ENCODE data around the gene ACSM3. TPM values are rescaled to one million over a fixed set of nuclear protein-coding genes. Genes with fewer than 3 reads are reported as not detected.

ACSM3 gene
- total and polyA plus RNA-seq, 2 donors (not counting 3 experiments of a cell fraction or from before 2014, with no cell fraction given) = 23.7 to 37.3 TPM

- ChIA-PET POLR2A (interaction anchor here (0.5 kb wide), 1 partner anchor 33 kb away, joined by 8 read pairs; no protein-coding TSS in a partner anchor), CTCF (interaction anchor here (0.8 to 2.8 kb wide), 7 partner anchors 11 to 834 kb away, joined by 3 to 12 read pairs (median 3); no protein-coding TSS in a partner anchor)
- no peaks in the 10 kb centered on the region for H3K9me1 ChIP-seq (replicated peaks; ENCODE audit: control insufficient read depth, extremely low read depth, insufficient read depth, low read length)
- H3K27ac ChIP-seq (ENCODE audit: insufficient read depth, low read depth, low read length) = peak overlapping the region; percentile 74
- BruUV-seq (replicated peaks) = TSS peak; percentile 53
- FAIRE-seq (peak; percentile 91), DNase-seq (ENCODE audit: low read depth, low spot score) (peak; percentile 85)
- peak overlapping the region; percentile 97 for H2AFZ ChIP-seq (ENCODE audit: low read depth, low read length)
- intact Hi-C loops (cut with micrococcal nuclease) = loop anchor here (1.0 to 5.0 kb wide), 3 partner anchors 65 to 342 kb away; partner anchors contain the start of genes DCUN1D3, ERI2, LYRM1 and REXO5
- TF ChIP-seq POLR2A (IDR thresholded peaks at IDR 0.05; ENCODE audit: low read depth, low read length) (peak; percentile 43), MYC (IDR thresholded peaks at IDR 0.05; ENCODE audit: low read depth, low read length) (no peak)
- peaks cover 2% of the 10 kb centered on the region for H4K20me1 ChIP-seq (replicated peaks; ENCODE audit: control insufficient read depth, extremely low read depth, insufficient read depth, low read length)
- no peaks in the 10 kb centered on the region for H3K27me3 ChIP-seq (ENCODE audit: control insufficient read depth in 2 of 2, insufficient read depth in 2 of 2, low read length in 2 of 2)
- peaks cover 14 to 24% of the 10 kb centered on the region in 2 experiments for H3K36me3 ChIP-seq (ENCODE audit: control insufficient read depth in 2 of 2, extremely low read depth in 1 of 2, insufficient read depth in 2 of 2, low read length in 2 of 2)
- peaks cover 10% of the 10 kb centered on the region for H3K4me1 ChIP-seq (ENCODE audit: control insufficient read depth, extremely low read depth, insufficient read depth, low read length)
- dilution Hi-C loops (cut with MboI; ENCODE audit: extremely low pct_ligation_motif_present, low sequenced_read_pairs) = no loop called here
- peaks cover 26% of the 10 kb centered on the region for H3K79me2 ChIP-seq (ENCODE audit: control insufficient read depth, insufficient read depth, low read length)
- H3K4me3 ChIP-seq (replicated peaks in 1 of 3; ENCODE audit: insufficient read depth in 1 of 3, low read depth in 1 of 3, low read length in 3 of 3) = peak overlapping the region; percentile 37 to 98 (median 91)
- H3K9ac ChIP-seq (replicated peaks; ENCODE audit: extremely low read depth, insufficient read depth, low read length) = peak overlapping the region; percentile 91
- H3K4me2 ChIP-seq (ENCODE audit: insufficient read depth, low read length) = peak overlapping the region; percentile 98
- H3K9me3 ChIP-seq (replicated peaks; ENCODE audit: control insufficient read depth, insufficient read depth, low read length) = no peaks in the 10 kb centered on the region
These were observed 22.8 kb upstream of the ACSM3 start for GRCh38 chr16:20740901-20741521.

- peak within 1 kb of the TSS; percentile 74 for H3K27ac ChIP-seq (ENCODE audit: insufficient read depth, low read depth, low read length)
- peak within 1 kb of the TSS; percentile 91 for H3K9ac ChIP-seq (replicated peaks; ENCODE audit: extremely low read depth, insufficient read depth, low read length)
- BruUV-seq (replicated peaks) = TSS peak; percentile 17
- ChIA-PET POLR2A (interaction anchor here (1.0 kb wide), 1 partner anchor 22 kb away, joined by 3 read pairs; the partner anchor contains the start of gene ACSM3), CTCF (interaction anchor here (0.6 to 1.4 kb wide), 5 partner anchors 32 to 834 kb away, joined by 3 read pairs; no protein-coding TSS in a partner anchor)
- FAIRE-seq (peak; percentile 91), DNase-seq (ENCODE audit: low read depth, low spot score) (peak; percentile 95)
- intact Hi-C loops (cut with micrococcal nuclease) = loop anchor here (1.0 to 5.0 kb wide), 3 partner anchors 65 to 342 kb away; partner anchors contain the start of genes DCUN1D3, ERI2, LYRM1 and REXO5
- H3K9me1 ChIP-seq (replicated peaks; ENCODE audit: control insufficient read depth, extremely low read depth, insufficient read depth, low read length) = no peaks in the 10 kb centered on the region
- TF ChIP-seq POLR2A (IDR thresholded peaks at IDR 0.05; ENCODE audit: low read depth, low read length) (peak; percentile 69), POLR2AphosphoS5 (IDR thresholded peaks at IDR 0.05; ENCODE audit: insufficient read depth, low read depth, low read length) (peak; percentile 75), CTCF (IDR thresholded peaks at IDR 0.05; ENCODE audit: extremely low read depth in 1 of 2, insufficient read depth in 1 of 2, low read depth in 1 of 2, low read length in 2 of 2) (peak; percentile 9 to 25), EZH2 (IDR thresholded peaks at IDR 0.05; ENCODE audit: borderline replicate concordance, low read depth, low read length, severe bottlenecking) (no peak)
- peaks cover 10 to 17% of the 10 kb centered on the region in 2 experiments for H3K36me3 ChIP-seq (ENCODE audit: control insufficient read depth in 2 of 2, extremely low read depth in 1 of 2, insufficient read depth in 2 of 2, low read length in 2 of 2)
- no peaks in the 10 kb centered on the region for H3K9me3 ChIP-seq (replicated peaks; ENCODE audit: control insufficient read depth, insufficient read depth, low read length)
- H3K4me1 ChIP-seq (ENCODE audit: control insufficient read depth, extremely low read depth, insufficient read depth, low read length) = peaks cover 10% of the 10 kb centered on the region
- peak within 1 kb of the TSS; percentile 98 for H3K4me2 ChIP-seq (ENCODE audit: insufficient read depth, low read length)
- peak within 1 kb of the TSS; percentile 66 to 98 (median 91) for H3K4me3 ChIP-seq (replicated peaks in 1 of 3; ENCODE audit: insufficient read depth in 1 of 3, low read depth in 1 of 3, low read length in 3 of 3)
- peak within 1 kb of the TSS; percentile 97 for H2AFZ ChIP-seq (ENCODE audit: low read depth, low read length)
- dilution Hi-C loops (cut with MboI; ENCODE audit: extremely low pct_ligation_motif_present, low sequenced_read_pairs) = no loop called here
- H3K79me2 ChIP-seq (ENCODE audit: control insufficient read depth, insufficient read depth, low read length) = peaks cover 26% of the 10 kb centered on the region
- peaks cover 2% of the 10 kb centered on the region for H4K20me1 ChIP-seq (replicated peaks; ENCODE audit: control insufficient read depth, extremely low read depth, insufficient read depth, low read length)
- no peaks in the 10 kb centered on the region for H3K27me3 ChIP-seq (ENCODE audit: control insufficient read depth in 2 of 2, insufficient read depth in 2 of 2, low read length in 2 of 2)
These were observed 22.1 kb upstream of the ACSM3 start, which contains the start of gene THUMPD1 for GRCh38 chr16:20741554-20742285. THUMPD1 (minus strand) TSS chr16:20741818; CDS start chr16:20741739, 79 bp downstream.

Data from endothelial cell of umbilical vein (primary cell).